ENCODE results near the gene DPH7. TPM values are rescaled to one million over a fixed set of nuclear protein-coding genes. Genes with fewer than 3 reads are reported as not detected.
"Not testable (repeated sequence)": the region's sequence is repeated elsewhere in the genome, so short reads cannot be mapped to it uniquely, and the experiment has no call there.

The DPH7 gene
- total and polyA plus RNA-seq, 2 experiments from 2014 or later, result 65.6 to 78.4 TPM

- Histone ChIP-seq H3K27ac (peak within 1 kb of the TSS; percentile 87), H3K9me3 (ENCODE audit: low read depth) (no peaks in the 10 kb centered on the region), H3K4me1 (ENCODE audit: low read depth) (peaks cover 6% of the 10 kb centered on the region), H3K36me3 (peaks cover 11% of the 10 kb centered on the region), H3K4me3 (peak within 1 kb of the TSS; percentile 79), H3K27me3 (no peaks in the 10 kb centered on the region)
- peak; percentile 43 for TF ChIP-seq CTCF (IDR thresholded peaks at IDR 0.05; ENCODE audit: low read depth, low read length)
- DNase-seq (ENCODE audit: low read depth in 1 of 2, low spot score in 1 of 2), result peak; percentile 92 to 95
Observed at GRCh38 chr9:137551264-137552021, 27.3 kb downstream of the DPH7 start, which contains the start of gene MRPL41. Gene MRPL41 (plus strand): TSS chr9:137551879. CDS start chr9:137552082, 203 bp downstream.

- peak overlapping the region; percentile 87 for H3K27ac ChIP-seq
- peak overlapping the region; percentile 53 for H3K4me3 ChIP-seq
- DNase-seq (ENCODE audit: low read depth in 1 of 2, low spot score in 1 of 2); H3K4me1 ChIP-seq (ENCODE audit: low read depth); H3K27me3 ChIP-seq; H3K9me3 ChIP-seq (ENCODE audit: low read depth): not testable (repeated sequence)
- H3K36me3 ChIP-seq, result peaks cover 11% of the 10 kb centered on the region
Observed at GRCh38 chr9:137550958-137551263, 27.8 kb downstream of the DPH7 start.

- peak; percentile 88 to 89 for DNase-seq (ENCODE audit: low read depth in 1 of 2, low spot score in 1 of 2)
- peaks cover 6% of the 10 kb centered on the region for H3K4me1 ChIP-seq (ENCODE audit: low read depth)
- H3K4me3 ChIP-seq, result peak within 1 kb of the TSS; percentile 53
- H3K36me3 ChIP-seq, result peaks cover 10% of the 10 kb centered on the region
- H3K27ac ChIP-seq, result peak within 1 kb of the TSS; percentile 87
- H3K27me3 ChIP-seq, result no peaks in the 10 kb centered on the region
- no peaks in the 10 kb centered on the region for H3K9me3 ChIP-seq (ENCODE audit: low read depth)
- no peak for TF ChIP-seq CTCF (IDR thresholded peaks at IDR 0.05; ENCODE audit: low read depth, low read length)
Observed at GRCh38 chr9:137550231-137550621, 28.5 kb downstream of the DPH7 start, which contains the start of gene PNPLA7. Gene PNPLA7 (minus strand): TSS chr9:137550402. CDS start chr9:137550197, 205 bp downstream.

GRCh38 chr9:137547687-137548543 is 30.8 kb downstream of the DPH7 start:
- Histone ChIP-seq H3K4me1 (ENCODE audit: low read depth) (peaks cover 6% of the 10 kb centered on the region), H3K36me3 (no peaks in the 10 kb centered on the region), H3K27me3 (no peaks in the 10 kb centered on the region), H3K9me3 (ENCODE audit: low read depth) (no peaks in the 10 kb centered on the region), H3K4me3 (no peak overlapping the region), H3K27ac (no peak overlapping the region)
- no peak for TF ChIP-seq CTCF (IDR thresholded peaks at IDR 0.05; ENCODE audit: low read depth, low read length)
- no peak for DNase-seq (ENCODE audit: low read depth in 1 of 2, low spot score in 1 of 2)

- no peaks in the 10 kb centered on the region for H3K9me3 ChIP-seq (ENCODE audit: low read depth)
- peaks cover 5% of the 10 kb centered on the region for H3K4me1 ChIP-seq (ENCODE audit: low read depth)
- no peaks in the 10 kb centered on the region for H3K36me3 ChIP-seq
- H3K27ac ChIP-seq, result no peak overlapping the region
- no peak overlapping the region for H3K4me3 ChIP-seq
- TF ChIP-seq CTCF (IDR thresholded peaks at IDR 0.05; ENCODE audit: low read depth, low read length), result no peak
- H3K27me3 ChIP-seq, result no peaks in the 10 kb centered on the region
- peak in 1 of 2 donors; percentile 62 for DNase-seq (ENCODE audit: low read depth in 1 of 2, low spot score in 1 of 2)
Observed at GRCh38 chr9:137545123-137545522, 33.6 kb downstream of the DPH7 start.

Data from cardiac muscle cell (in vitro differentiated cells and primary cell).